Vagina (tissue), 2 donors: ENCODE data around the gene AFF3.

Experiments used
- POLR2A ChIP-seq, 2 donors: fragments of 450-650 bp; IDR thresholded peaks; one replicate each; pipeline ENCODE4 v1.6.1; 2017; ENCODE audit warnings: antibody characterized with exemption in 2 of 2, mild to moderate bottlenecking in 2 of 2, moderate library complexity in 2 of 2
- POLR2AphosphoS5 ChIP-seq, 2 donors: sonication (generic); formaldehyde crosslinking; IDR thresholded peaks; one replicate each; pipeline ENCODE4 v1.9.0; 2017; ENCODE audit warnings: antibody characterized with exemption in 2 of 2, mild to moderate bottlenecking in 2 of 2, low read depth in 1 of 2; ENCODE audit not compliant: insufficient read depth in 1 of 2
- TF ChIP-seq, protein P1 (sequence below), 3 experiments: fragments of 450-650 bp in 2 of 3; fragments of 200-600 bp in 1 of 3; sonication (generic) in 1 of 3; IDR thresholded peaks; one replicate each; pipeline ENCODE4 v1.5.1; 2017 to 2019; ENCODE audit warnings: antibody characterized with exemption in 3 of 3, mild to moderate bottlenecking in 2 of 3, moderate library complexity in 2 of 3

- TF ChIP-seq, protein P1, sequence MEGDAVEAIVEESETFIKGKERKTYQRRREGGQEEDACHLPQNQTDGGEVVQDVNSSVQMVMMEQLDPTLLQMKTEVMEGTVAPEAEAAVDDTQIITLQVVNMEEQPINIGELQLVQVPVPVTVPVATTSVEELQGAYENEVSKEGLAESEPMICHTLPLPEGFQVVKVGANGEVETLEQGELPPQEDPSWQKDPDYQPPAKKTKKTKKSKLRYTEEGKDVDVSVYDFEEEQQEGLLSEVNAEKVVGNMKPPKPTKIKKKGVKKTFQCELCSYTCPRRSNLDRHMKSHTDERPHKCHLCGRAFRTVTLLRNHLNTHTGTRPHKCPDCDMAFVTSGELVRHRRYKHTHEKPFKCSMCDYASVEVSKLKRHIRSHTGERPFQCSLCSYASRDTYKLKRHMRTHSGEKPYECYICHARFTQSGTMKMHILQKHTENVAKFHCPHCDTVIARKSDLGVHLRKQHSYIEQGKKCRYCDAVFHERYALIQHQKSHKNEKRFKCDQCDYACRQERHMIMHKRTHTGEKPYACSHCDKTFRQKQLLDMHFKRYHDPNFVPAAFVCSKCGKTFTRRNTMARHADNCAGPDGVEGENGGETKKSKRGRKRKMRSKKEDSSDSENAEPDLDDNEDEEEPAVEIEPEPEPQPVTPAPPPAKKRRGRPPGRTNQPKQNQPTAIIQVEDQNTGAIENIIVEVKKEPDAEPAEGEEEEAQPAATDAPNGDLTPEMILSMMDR (IDR thresholded peaks at IDR 0.05), result no peak
- TF ChIP-seq POLR2A (IDR thresholded peaks at IDR 0.05) (no peak), POLR2AphosphoS5 (IDR thresholded peaks at IDR 0.05; ENCODE audit: insufficient read depth in 1 of 2, low read depth in 1 of 2) (no peak)
Observed at GRCh38 chr2:99545066-99545465, 597.3 kb downstream of the AFF3 start.
